ENCODE data around the gene COX18. TPM values are rescaled to one million over a fixed set of nuclear protein-coding genes. Genes with fewer than 3 reads are reported as not detected.

The COX18 gene
- polyA plus RNA-seq, 2 of the 4 experiments (the other 2 are of a cell fraction), result 9.7 to 17.6 TPM

- no peak overlapping the region for H3K27ac ChIP-seq
- 96% methylated on average over 2 of the region's 2 CpGs for WGBS (ENCODE audit: missing lambda C conversion rate)
- peaks cover 5% of the 10 kb centered on the region; the same call in 2 of the 3 replicates for H3K4me1 ChIP-seq
- H3K4me3 ChIP-seq, result no peak overlapping the region
- H3K9me3 ChIP-seq, result no peaks in the 10 kb centered on the region
- ChIA-PET POLR2A (no interaction called here), CTCF (no interaction called here)
- FAIRE-seq (no peak), DNase-seq (ENCODE audit: low read depth in 1 of 2, low spot score in 1 of 2) (no peak), ATAC-seq (no peak)
- H3K4me2 ChIP-seq, result no peak overlapping the region
- TF ChIP-seq RNF2 (IDR thresholded peaks at IDR 0.05; ENCODE audit: borderline replicate concordance, low read depth) (no peak), USF2 (IDR thresholded peaks at IDR 0.05) (no peak), TP53 (CRISPR knock-in tag; IDR thresholded peaks at IDR 0.05) (no peak)
Observed at GRCh38 chr4:73066928-73067327, 2.6 kb downstream of the COX18 start.

- no peaks in the 10 kb centered on the region for H3K9me3 ChIP-seq
- no peak overlapping the region for H3K4me3 ChIP-seq
- H3K27ac ChIP-seq, result no peak overlapping the region
- 89% methylated on average over 3 of the region's 3 CpGs for WGBS (ENCODE audit: missing lambda C conversion rate)
- no peak for DNase-seq (ENCODE audit: low read depth in 1 of 2, low spot score in 1 of 2)
- FAIRE-seq, result no peak
- CTCF ChIA-PET, result no interaction called here
- no peak for TF ChIP-seq CEBPB (IDR thresholded peaks at IDR 0.05)
- TF ChIP-seq EP300 (IDR thresholded peaks at IDR 0.05), result no peak
- TF ChIP-seq PBX3 (IDR thresholded peaks at IDR 0.05), result no peak
- no peak for TF ChIP-seq HOXB13 (CRISPR knock-in tag; IDR thresholded peaks at IDR 0.05; ENCODE audit: low read depth)
- no peak for TF ChIP-seq ZSCAN20 (CRISPR knock-in tag; IDR thresholded peaks at IDR 0.05)
- no peak for TF ChIP-seq RCOR1 (IDR thresholded peaks at IDR 0.05; ENCODE audit: low read depth, low read length)
- TF ChIP-seq KDM1A (IDR thresholded peaks at IDR 0.05; ENCODE audit: low read depth), result no peak
- no peak overlapping the region for H3K4me2 ChIP-seq
- no peak for ATAC-seq
- peaks cover 5% of the 10 kb centered on the region; the same call in 2 of the 3 replicates for H3K4me1 ChIP-seq
- POLR2A ChIA-PET, result no interaction called here
Observed at GRCh38 chr4:73066445-73066844, 3.1 kb downstream of the COX18 start.

- ATAC-seq (no peak), DNase-seq (ENCODE audit: low read depth in 1 of 2, low spot score in 1 of 2) (no peak), FAIRE-seq (no peak)
- CTCF ChIA-PET, result interaction anchor here (1.4 kb wide), 1 partner anchor 769 kb away, joined by 4 read pairs; no protein-coding TSS in a partner anchor
- TF ChIP-seq ATOH8 (CRISPR knock-in tag; IDR thresholded peaks at IDR 0.05; ENCODE audit: low read depth) (no peak), ESRRA (IDR thresholded peaks at IDR 0.05; ENCODE audit: borderline replicate concordance, low read length) (no peak), POLR2A (IDR thresholded peaks at IDR 0.05; ENCODE audit: low read length) (no peak), CBX8 (IDR thresholded peaks at IDR 0.05) (no peak), TFCP2L1 (CRISPR knock-in tag; IDR thresholded peaks at IDR 0.05) (no peak), HMGXB4 (CRISPR knock-in tag; IDR thresholded peaks at IDR 0.05; ENCODE audit: borderline replicate concordance) (no peak), CEBPB (IDR thresholded peaks at IDR 0.05) (no peak), NFE2L2 (conservative IDR thresholded peaks at IDR 0.05; ENCODE audit: low read length) (no peak), GATA3 (IDR thresholded peaks at IDR 0.05; ENCODE audit: borderline replicate concordance) (no peak), NR3C1 (IDR thresholded peaks at IDR 0.05) (no peak), SREBF2 (IDR thresholded peaks at IDR 0.05) (no peak), CHD2 (IDR thresholded peaks at IDR 0.05; ENCODE audit: low read length, partially characterized antibody) (no peak), TP53 (CRISPR knock-in tag; IDR thresholded peaks at IDR 0.05) (no peak), REST (IDR thresholded peaks at IDR 0.05) (no peak), POLR2AphosphoS2 (conservative IDR thresholded peaks at IDR 0.05; ENCODE audit: low read length) (no peak), ZNF302 (CRISPR knock-in tag; IDR thresholded peaks at IDR 0.05) (no peak), PHF8 (IDR thresholded peaks at IDR 0.05; ENCODE audit: borderline replicate concordance, low read depth) (no peak)
- H3K27ac ChIP-seq, result no peak overlapping the region
- no peak overlapping the region for H3K4me2 ChIP-seq
- WGBS (ENCODE audit: missing lambda C conversion rate), result 85% methylated on average over 4 of the region's 4 CpGs
- POLR2A ChIA-PET, result no interaction called here
- H3K4me1 ChIP-seq, result no peaks in the 10 kb centered on the region; the same call in 2 of the 3 replicates
- H3K9me3 ChIP-seq, result no peaks in the 10 kb centered on the region
- H3K4me3 ChIP-seq, result no peak overlapping the region
Observed at GRCh38 chr4:73064536-73064935, 5.0 kb downstream of the COX18 start.
